HCT116 (cell line): ENCODE data around the gene BRD4. TPM values are rescaled to one million over a fixed set of nuclear protein-coding genes. Genes with fewer than 3 reads are reported as not detected.
A peak's percentile ranks its signal among the peaks of the same experiment; 100 is the strongest.

Source experiments
- EGR1 ChIP-seq: IDR thresholded peaks from 2 replicates; pipeline ENCODE4 v1.6.1; 2012; ENCODE audit warnings: low read depth
- ELF1 ChIP-seq: IDR thresholded peaks from 2 replicates; pipeline ENCODE4 v1.6.1; 2012; ENCODE audit warnings: low read depth, borderline replicate concordance
- EZH2 ChIP-seq: fragments of 200-600 bp; sonication (generic); IDR thresholded peaks from 2 replicates; pipeline ENCODE4 v1.6.1; 2017; ENCODE audit warnings: antibody characterized with exemption, mixed run types
- YY1 ChIP-seq: IDR thresholded peaks from 2 replicates; pipeline ENCODE4 v1.6.1; 2011; ENCODE audit warnings: low read length, low read depth, moderate library complexity, mild to moderate bottlenecking; ENCODE audit not compliant: insufficient replicate concordance; ENCODE audit errors: extremely low read depth
- ZNF274 ChIP-seq: fragments of 200-500 bp; sonication (Bioruptor generic); IDR thresholded peaks from 2 replicates; pipeline ENCODE4 v1.6.1; 2014; ENCODE audit warnings: mild to moderate bottlenecking, low read depth, low read length, inconsistent platforms
- total RNA-seq: library from RNA; stranded (reverse); gene quantifications from one replicate; pipeline ENCODE4 v1.2.1, GENCODE V29; 2021; ENCODE audit not compliant: unreplicated experiment
- TF ChIP-seq, protein P1 (sequence below), 3 experiments: fragments of 200-600 bp in 1 of 3; sonication (generic) in 1 of 3; IDR thresholded peaks in 2 of 3; conservative IDR thresholded peaks in 1 of 3; 2 replicates each; pipeline ENCODE4 v1.5.1; 2012 to 2017; ENCODE audit warnings: low read depth in 2 of 3, low read length in 2 of 3, antibody characterized with exemption in 1 of 3, borderline replicate concordance in 1 of 3, control low read depth in 1 of 3, mild to moderate bottlenecking in 1 of 3, mixed read lengths in 1 of 3, mixed run types in 1 of 3, moderate library complexity in 1 of 3; ENCODE audit not compliant: insufficient read depth in 1 of 3
- TF ChIP-seq, protein P2 (sequence below): IDR thresholded peaks from 2 replicates; pipeline ENCODE4 v1.6.1; 2012; ENCODE audit warnings: low read depth

BRD4 gene
- total RNA-seq, 1 experiment from 2014 or later = 52.9 TPM

GRCh38 chr19:15297416-15298224 is 34.7 kb downstream of the BRD4 start (continued):
- no peak for TF ChIP-seq EZH2
- TF ChIP-seq EGR1 = no peak
- TF ChIP-seq, protein P1, sequence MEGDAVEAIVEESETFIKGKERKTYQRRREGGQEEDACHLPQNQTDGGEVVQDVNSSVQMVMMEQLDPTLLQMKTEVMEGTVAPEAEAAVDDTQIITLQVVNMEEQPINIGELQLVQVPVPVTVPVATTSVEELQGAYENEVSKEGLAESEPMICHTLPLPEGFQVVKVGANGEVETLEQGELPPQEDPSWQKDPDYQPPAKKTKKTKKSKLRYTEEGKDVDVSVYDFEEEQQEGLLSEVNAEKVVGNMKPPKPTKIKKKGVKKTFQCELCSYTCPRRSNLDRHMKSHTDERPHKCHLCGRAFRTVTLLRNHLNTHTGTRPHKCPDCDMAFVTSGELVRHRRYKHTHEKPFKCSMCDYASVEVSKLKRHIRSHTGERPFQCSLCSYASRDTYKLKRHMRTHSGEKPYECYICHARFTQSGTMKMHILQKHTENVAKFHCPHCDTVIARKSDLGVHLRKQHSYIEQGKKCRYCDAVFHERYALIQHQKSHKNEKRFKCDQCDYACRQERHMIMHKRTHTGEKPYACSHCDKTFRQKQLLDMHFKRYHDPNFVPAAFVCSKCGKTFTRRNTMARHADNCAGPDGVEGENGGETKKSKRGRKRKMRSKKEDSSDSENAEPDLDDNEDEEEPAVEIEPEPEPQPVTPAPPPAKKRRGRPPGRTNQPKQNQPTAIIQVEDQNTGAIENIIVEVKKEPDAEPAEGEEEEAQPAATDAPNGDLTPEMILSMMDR (IDR thresholded peaks at IDR 0.05 in 2 of 3, conservative IDR thresholded peaks at IDR 0.05 in 1 of 3; ENCODE audit: borderline replicate concordance in 1 of 3, insufficient read depth in 1 of 3, low read depth in 2 of 3, low read length in 2 of 3) = peak in 1 of 3 experiments; percentile 18; a peak in 1 of 6 replicates
- no peak for TF ChIP-seq YY1
- TF ChIP-seq ELF1 = no peak
- no peak for TF ChIP-seq ZNF274
- TF ChIP-seq, protein P2, sequence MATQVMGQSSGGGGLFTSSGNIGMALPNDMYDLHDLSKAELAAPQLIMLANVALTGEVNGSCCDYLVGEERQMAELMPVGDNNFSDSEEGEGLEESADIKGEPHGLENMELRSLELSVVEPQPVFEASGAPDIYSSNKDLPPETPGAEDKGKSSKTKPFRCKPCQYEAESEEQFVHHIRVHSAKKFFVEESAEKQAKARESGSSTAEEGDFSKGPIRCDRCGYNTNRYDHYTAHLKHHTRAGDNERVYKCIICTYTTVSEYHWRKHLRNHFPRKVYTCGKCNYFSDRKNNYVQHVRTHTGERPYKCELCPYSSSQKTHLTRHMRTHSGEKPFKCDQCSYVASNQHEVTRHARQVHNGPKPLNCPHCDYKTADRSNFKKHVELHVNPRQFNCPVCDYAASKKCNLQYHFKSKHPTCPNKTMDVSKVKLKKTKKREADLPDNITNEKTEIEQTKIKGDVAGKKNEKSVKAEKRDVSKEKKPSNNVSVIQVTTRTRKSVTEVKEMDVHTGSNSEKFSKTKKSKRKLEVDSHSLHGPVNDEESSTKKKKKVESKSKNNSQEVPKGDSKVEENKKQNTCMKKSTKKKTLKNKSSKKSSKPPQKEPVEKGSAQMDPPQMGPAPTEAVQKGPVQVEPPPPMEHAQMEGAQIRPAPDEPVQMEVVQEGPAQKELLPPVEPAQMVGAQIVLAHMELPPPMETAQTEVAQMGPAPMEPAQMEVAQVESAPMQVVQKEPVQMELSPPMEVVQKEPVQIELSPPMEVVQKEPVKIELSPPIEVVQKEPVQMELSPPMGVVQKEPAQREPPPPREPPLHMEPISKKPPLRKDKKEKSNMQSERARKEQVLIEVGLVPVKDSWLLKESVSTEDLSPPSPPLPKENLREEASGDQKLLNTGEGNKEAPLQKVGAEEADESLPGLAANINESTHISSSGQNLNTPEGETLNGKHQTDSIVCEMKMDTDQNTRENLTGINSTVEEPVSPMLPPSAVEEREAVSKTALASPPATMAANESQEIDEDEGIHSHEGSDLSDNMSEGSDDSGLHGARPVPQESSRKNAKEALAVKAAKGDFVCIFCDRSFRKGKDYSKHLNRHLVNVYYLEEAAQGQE = no peak
